ENCODE data around the gene POLD4. TPM values are rescaled to one million over a fixed set of nuclear protein-coding genes. Genes with fewer than 3 reads are reported as not detected.
A peak's percentile ranks its signal among the peaks of the same experiment; 100 is the strongest.

Gene POLD4
- total RNA-seq, 4 donors from 2014 or later = 54.5 to 75.7 (median 65.0) TPM

DNA sequence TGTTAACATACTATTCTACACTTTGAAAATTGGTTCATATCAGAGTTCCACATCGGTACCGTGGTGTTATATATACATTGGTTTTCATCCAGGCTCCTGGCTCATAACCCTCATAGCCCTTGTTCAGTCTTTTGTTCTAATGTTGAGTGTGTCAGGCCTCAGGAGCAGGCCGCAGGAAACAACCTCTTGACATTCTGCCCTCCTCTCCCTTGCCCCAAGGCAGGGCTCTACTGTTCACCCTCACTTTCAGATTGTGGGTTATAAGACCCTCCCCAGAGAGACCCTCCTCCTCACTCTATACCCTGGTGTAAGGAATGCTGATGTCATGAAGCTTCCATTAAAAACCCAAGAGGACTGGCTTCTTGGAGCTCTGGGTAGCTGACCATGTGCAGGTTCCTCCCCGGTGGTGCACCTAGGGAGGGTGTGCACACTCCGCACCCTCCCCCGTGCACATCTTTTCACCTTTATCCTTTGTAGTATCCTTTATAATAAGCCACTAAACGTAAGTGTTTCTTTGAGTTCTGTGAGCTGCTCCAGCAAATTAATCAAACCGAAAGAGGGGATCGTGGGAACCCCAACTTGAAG lies 37.9 kb downstream of the POLD4 start:
- Histone ChIP-seq H3K27ac (no peak overlapping the region), H3K27me3 (no peaks in the 10 kb centered on the region), H3K9me3 (no peaks in the 10 kb centered on the region), H3K4me3 (no peak overlapping the region), H3K36me3 (peaks cover 4% of the 10 kb centered on the region), H3K4me1 (peaks cover 76% of the 10 kb centered on the region)
- WGBS = 79% methylated on average over 9 of the region's 9 CpGs
- TF ChIP-seq EP300 (IDR thresholded peaks at IDR 0.05) (no peak), POLR2AphosphoS5 (IDR thresholded peaks at IDR 0.05) (no peak), POLR2A (IDR thresholded peaks at IDR 0.05) (no peak)
- TF ChIP-seq, protein P1, sequence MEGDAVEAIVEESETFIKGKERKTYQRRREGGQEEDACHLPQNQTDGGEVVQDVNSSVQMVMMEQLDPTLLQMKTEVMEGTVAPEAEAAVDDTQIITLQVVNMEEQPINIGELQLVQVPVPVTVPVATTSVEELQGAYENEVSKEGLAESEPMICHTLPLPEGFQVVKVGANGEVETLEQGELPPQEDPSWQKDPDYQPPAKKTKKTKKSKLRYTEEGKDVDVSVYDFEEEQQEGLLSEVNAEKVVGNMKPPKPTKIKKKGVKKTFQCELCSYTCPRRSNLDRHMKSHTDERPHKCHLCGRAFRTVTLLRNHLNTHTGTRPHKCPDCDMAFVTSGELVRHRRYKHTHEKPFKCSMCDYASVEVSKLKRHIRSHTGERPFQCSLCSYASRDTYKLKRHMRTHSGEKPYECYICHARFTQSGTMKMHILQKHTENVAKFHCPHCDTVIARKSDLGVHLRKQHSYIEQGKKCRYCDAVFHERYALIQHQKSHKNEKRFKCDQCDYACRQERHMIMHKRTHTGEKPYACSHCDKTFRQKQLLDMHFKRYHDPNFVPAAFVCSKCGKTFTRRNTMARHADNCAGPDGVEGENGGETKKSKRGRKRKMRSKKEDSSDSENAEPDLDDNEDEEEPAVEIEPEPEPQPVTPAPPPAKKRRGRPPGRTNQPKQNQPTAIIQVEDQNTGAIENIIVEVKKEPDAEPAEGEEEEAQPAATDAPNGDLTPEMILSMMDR (IDR thresholded peaks at IDR 0.05) = no peak
- DNase-seq (ENCODE audit: low spot score in 2 of 2) = peak in 1 of 2 donors; percentile 47

DNA sequence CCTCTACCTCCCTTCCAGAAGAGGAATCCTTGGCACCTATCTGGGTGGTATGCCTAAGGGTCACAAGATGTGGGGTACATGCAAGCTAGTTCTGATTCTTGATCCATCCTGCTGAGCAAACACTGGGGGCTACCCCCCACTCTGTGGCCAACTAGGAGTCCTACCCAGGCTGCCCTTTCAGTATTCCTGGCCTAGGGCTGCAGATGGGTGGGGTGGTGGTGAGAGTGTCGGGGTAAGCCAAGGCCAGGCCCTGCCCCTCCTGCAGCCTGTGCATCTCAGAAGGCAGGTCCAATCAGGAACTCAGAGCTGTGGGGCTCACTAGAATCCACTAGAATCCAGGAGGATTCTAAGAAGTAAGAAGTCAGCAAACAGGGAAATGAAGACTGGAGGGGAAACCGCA lies 39.1 kb downstream of the POLD4 start:
- H3K4me1 ChIP-seq = peaks cover 82% of the 10 kb centered on the region
- WGBS = 55% methylated on average over 2 of the region's 2 CpGs
- DNase-seq (ENCODE audit: low spot score in 2 of 2) = peak in 1 of 2 donors; percentile 38
- H3K4me3 ChIP-seq = no peak overlapping the region
- no peaks in the 10 kb centered on the region for H3K9me3 ChIP-seq
- no peak for TF ChIP-seq EP300 (IDR thresholded peaks at IDR 0.05)
- TF ChIP-seq POLR2A (IDR thresholded peaks at IDR 0.05) = no peak
- TF ChIP-seq, protein P1 (IDR thresholded peaks at IDR 0.05) = no peak
- no peak for TF ChIP-seq POLR2AphosphoS5 (IDR thresholded peaks at IDR 0.05)
- no peak overlapping the region for H3K27ac ChIP-seq
- H3K36me3 ChIP-seq = peaks cover 16% of the 10 kb centered on the region
- H3K27me3 ChIP-seq = no peaks in the 10 kb centered on the region

DNA sequence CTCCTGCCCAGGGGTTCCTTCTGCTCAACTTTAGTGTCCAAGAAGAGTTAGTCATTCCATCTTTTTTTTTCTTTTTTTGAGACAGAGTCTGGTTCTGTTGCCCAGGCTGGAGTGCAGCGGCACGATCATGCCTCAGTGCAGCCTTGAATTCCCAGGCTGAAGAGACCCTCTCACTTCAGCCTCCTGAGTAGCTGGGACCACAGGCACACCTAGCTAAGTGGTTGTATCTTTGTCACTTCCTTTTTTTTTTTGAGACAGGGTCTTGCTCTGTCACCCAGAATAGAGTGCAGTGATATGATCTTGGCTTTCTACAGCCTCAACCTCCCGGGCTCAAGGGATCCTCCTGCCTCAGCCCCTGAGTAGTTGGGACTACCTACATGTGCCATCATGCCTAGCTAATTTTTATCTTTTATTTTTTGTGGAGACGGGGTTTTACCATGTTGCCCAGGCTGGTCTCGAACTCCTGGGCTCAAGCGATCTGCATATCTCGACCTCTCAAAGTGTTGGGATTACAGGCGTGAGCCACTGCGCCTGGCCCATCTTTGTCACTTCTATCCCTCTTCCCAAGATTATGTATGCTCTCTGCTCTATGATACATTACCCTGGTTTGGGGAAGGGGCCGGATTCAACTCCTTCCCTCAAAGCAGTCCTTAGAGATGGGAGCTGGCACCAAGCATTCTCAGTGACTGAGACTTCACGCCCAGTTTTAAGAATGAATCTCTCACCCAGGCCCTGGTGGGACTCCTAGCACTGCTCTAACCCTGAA lies 40.0 kb downstream of the POLD4 start:
- Histone ChIP-seq H3K27me3 (no peaks in the 10 kb centered on the region), H3K36me3 (peaks cover 25% of the 10 kb centered on the region), H3K9me3 (no peaks in the 10 kb centered on the region), H3K4me3 (no peak overlapping the region), H3K4me1 (peaks cover 73% of the 10 kb centered on the region), H3K27ac (peak overlapping the region; percentile 84)
- peak in 1 of 2 donors; percentile 34 for DNase-seq (ENCODE audit: low spot score in 2 of 2)
- WGBS = 55% methylated on average over 11 of the region's 11 CpGs
- TF ChIP-seq POLR2AphosphoS5 (IDR thresholded peaks at IDR 0.05) (no peak), EP300 (IDR thresholded peaks at IDR 0.05) (no peak), POLR2A (IDR thresholded peaks at IDR 0.05) (no peak)
- TF ChIP-seq, protein P1 (IDR thresholded peaks at IDR 0.05) = no peak

DNA sequence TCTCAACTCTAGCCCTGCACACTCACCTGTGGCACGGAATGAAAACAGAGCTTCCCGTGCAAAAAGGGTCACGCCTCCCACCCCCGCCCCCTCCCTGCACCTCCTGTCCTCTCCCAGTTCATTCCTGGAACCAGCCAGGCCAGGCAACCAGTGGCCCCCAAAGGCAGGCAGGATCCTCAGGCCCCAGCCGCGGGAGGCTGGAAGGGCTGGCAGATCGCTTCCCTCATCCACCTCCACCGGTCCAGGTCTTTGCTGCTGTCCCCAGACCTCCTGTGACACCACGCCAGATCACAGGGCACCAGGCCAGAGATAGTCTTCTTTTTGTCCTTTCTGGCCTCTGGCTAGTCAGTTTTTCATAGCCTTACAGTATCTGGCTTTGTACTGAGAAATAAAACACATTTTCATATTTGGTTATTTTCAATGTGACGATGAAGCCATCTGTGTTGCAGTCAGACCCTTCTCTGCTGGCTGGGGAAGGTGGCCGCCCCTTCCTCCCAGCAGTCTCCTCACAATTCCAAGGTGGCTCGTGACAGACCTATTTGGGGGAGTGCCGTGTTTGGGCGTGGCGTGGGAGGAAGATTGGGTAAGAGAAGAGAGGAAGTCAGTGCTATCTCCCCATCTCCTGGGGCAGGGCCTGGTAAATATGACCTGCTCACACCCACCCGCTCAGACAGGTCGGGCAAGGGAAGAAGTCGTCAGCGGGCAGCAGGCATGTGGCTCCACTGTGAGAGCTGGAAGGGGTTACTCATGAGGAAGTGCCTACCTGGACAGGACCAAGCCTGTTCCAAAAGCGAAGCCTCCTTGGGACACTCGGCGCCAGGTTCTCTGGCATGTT lies 40.9 kb downstream of the POLD4 start:
- TF ChIP-seq EP300 (IDR thresholded peaks at IDR 0.05) (no peak), POLR2AphosphoS5 (IDR thresholded peaks at IDR 0.05) (peak in 1 of 3 donors; percentile 74)
- peak; percentile 82 to 85 for DNase-seq (ENCODE audit: low spot score in 2 of 2)
- no peak overlapping the region for H3K4me3 ChIP-seq
- H3K4me1 ChIP-seq = peaks cover 69% of the 10 kb centered on the region
- peaks cover 34% of the 10 kb centered on the region for H3K36me3 ChIP-seq
- no peaks in the 10 kb centered on the region for H3K27me3 ChIP-seq
- 42% methylated on average over 22 of the region's 22 CpGs for WGBS
- no peaks in the 10 kb centered on the region for H3K9me3 ChIP-seq
- peak overlapping the region; percentile 84 for H3K27ac ChIP-seq

DNA sequence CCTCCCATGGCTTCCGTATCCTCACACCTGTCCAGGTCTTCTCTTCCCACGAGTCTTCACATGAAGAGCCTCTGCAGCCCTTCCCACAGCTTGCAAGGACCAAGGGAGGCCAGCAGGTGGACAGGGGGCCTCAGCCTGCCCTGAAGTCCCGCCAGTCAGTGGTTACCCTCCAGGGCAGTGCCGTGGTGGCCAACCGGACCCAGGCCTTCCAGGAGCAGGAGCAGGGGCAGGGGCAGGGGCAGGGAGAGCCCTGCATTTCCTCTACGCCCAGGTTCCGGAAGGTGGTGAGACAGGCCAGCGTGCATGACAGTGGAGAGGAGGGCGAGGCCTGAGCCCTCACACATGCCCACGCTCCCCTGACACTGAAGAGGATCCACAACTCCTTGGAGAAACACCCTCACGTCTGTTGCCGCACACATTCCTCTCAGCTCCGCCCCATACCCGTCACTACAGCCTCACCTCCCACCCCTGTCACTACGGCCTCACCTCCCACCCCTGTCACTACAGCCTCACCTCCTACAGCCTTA lies 41.7 kb downstream of the POLD4 start:
- WGBS = 65% methylated on average over 12 of the region's 15 CpGs
- H3K4me3 ChIP-seq = no peak overlapping the region
- H3K36me3 ChIP-seq = peaks cover 38% of the 10 kb centered on the region
- H3K9me3 ChIP-seq = no peaks in the 10 kb centered on the region
- H3K27me3 ChIP-seq = no peaks in the 10 kb centered on the region
- peak in 1 of 2 donors; percentile 76 for DNase-seq (ENCODE audit: low spot score in 2 of 2)
- no peak for TF ChIP-seq POLR2A (IDR thresholded peaks at IDR 0.05)
- TF ChIP-seq EP300 (IDR thresholded peaks at IDR 0.05) = no peak
- TF ChIP-seq POLR2AphosphoS5 (IDR thresholded peaks at IDR 0.05) = no peak
- TF ChIP-seq, protein P1 (IDR thresholded peaks at IDR 0.05) = no peak
- H3K27ac ChIP-seq = peak overlapping the region; percentile 84
- H3K4me1 ChIP-seq = peaks cover 65% of the 10 kb centered on the region

Measured in suprapubic skin (tissue), 4 donors.